HepG2 (cell line): ENCODE results near the gene FMNL2.

ENCODE experiments used
- BRD4 ChIP-seq: sonication (generic); formaldehyde crosslinking; IDR thresholded peaks from 2 replicates; pipeline ENCODE4 v1.4.0; 2020; ENCODE audit warnings: missing genetic modification reagents
- GABPA ChIP-seq, 2 experiments: IDR thresholded peaks; 2 replicates each; pipeline ENCODE4 v1.6.1; 2011 to 2016; ENCODE audit warnings: low read depth in 2 of 2, low read length in 1 of 2, missing biosample characterization in 1 of 2, missing genetic modification characterization in 1 of 2
- JUND ChIP-seq: sonication (generic); formaldehyde crosslinking; IDR thresholded peaks from 2 replicates; pipeline ENCODE4 v1.8.0; 2022; ENCODE audit warnings: mild to moderate bottlenecking, missing genetic modification reagents
- NFKB2 ChIP-seq: sonication (generic); formaldehyde crosslinking; IDR thresholded peaks from 2 replicates; pipeline ENCODE4 v1.4.0; 2020; ENCODE audit warnings: missing genetic modification reagents, borderline replicate concordance
- POLR2A ChIP-seq, 2 experiments: IDR thresholded peaks; 2 replicates each; pipeline ENCODE4 v1.6.1; 2011; ENCODE audit warnings: low read depth in 2 of 2, low read length in 2 of 2, mild to moderate bottlenecking in 1 of 2, moderate library complexity in 1 of 2; ENCODE audit not compliant: insufficient read depth in 1 of 2
- SIN3A ChIP-seq: IDR thresholded peaks from 2 replicates; pipeline ENCODE4 v1.6.1; 2011; ENCODE audit warnings: low read depth, mild to moderate bottlenecking, control low read depth, low read length, borderline replicate concordance
- SOX6 ChIP-seq, 2 experiments: fragments of 450-650 bp in 1 of 2; sonication (generic) in 1 of 2; formaldehyde crosslinking in 1 of 2; IDR thresholded peaks; 2 replicates each; pipeline versions ENCODE4 v1.4.0 to v1.6.1; 2017 to 2020; ENCODE audit warnings: antibody characterized with exemption in 1 of 2, mild to moderate bottlenecking in 1 of 2, missing genetic modification reagents in 1 of 2
- TCF7L2 ChIP-seq: IDR thresholded peaks from 2 replicates; pipeline ENCODE4 v1.6.1; 2011; ENCODE audit warnings: mild to moderate bottlenecking, low read depth, low read length, moderate library complexity
- WIZ ChIP-seq: sonication (generic); formaldehyde crosslinking; IDR thresholded peaks from 2 replicates; pipeline ENCODE4 v1.5.1; 2020; ENCODE audit warnings: mild to moderate bottlenecking, missing genetic modification reagents
- ZNF335 ChIP-seq: sonication (generic); formaldehyde crosslinking; IDR thresholded peaks from 2 replicates; pipeline ENCODE4 v1.4.0; 2020; ENCODE audit warnings: missing genetic modification reagents
- ZNF382 ChIP-seq: sonication (generic); formaldehyde crosslinking; IDR thresholded peaks from 2 replicates; pipeline ENCODE4 v1.5.0; 2020; ENCODE audit warnings: missing genetic modification reagents, mild to moderate bottlenecking, borderline replicate concordance
- ZNF407 ChIP-seq: sonication (generic); formaldehyde crosslinking; IDR thresholded peaks from one replicate; pipeline ENCODE4 v1.5.1; 2020; ENCODE audit warnings: mild to moderate bottlenecking, missing genetic modification reagents; ENCODE audit errors: not compliant biosample characterization
- ZNF703 ChIP-seq: sonication (generic); formaldehyde crosslinking; IDR thresholded peaks from 2 replicates; pipeline ENCODE4 v1.5.1; 2020; ENCODE audit warnings: missing genetic modification reagents, mild to moderate bottlenecking, moderate library complexity, borderline replicate concordance
- TF ChIP-seq, protein P1 (sequence below): sonication (generic); formaldehyde crosslinking; IDR thresholded peaks from 2 replicates; pipeline ENCODE4 v1.5.0; 2020; ENCODE audit warnings: mild to moderate bottlenecking, missing genetic modification reagents, moderate library complexity

DNA sequence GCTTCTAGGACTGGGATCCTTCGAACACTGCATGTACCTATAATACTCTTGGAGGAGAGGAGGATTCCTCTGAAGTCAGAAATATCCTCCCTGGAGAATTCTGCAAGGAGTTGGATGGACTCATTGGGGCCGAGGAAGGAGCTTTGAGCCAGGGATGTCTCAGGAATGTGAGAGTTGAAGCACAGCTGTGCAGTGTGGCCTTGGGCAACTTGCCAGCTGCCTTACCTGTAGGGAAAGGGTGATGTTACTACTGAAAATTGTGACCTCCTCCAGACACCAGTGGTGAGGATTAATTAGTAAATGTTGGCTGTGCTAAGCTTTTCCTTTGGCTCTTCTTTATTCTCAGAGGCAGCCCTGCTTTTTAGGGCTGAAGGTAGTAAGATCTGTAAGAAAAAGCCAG lies 41.4 kb downstream of the FMNL2 start:
- no peak for TF ChIP-seq BRD4 (CRISPR knock-in tag)
- no peak for TF ChIP-seq SIN3A
- no peak for TF ChIP-seq POLR2A (IDR thresholded peaks at IDR 0.05; ENCODE audit: insufficient read depth in 1 of 2, low read depth in 2 of 2, low read length in 2 of 2)
- TF ChIP-seq NFKB2: no peak
- no peak for TF ChIP-seq WIZ (CRISPR knock-in tag)
- TF ChIP-seq JUND: no peak
- no peak for TF ChIP-seq ZNF407
- no peak for TF ChIP-seq GABPA (IDR thresholded peaks at IDR 0.05; ENCODE audit: low read depth, low read length)
- no peak for TF ChIP-seq GABPA (CRISPR knock-in tag; IDR thresholded peaks at IDR 0.05; ENCODE audit: low read depth)
- TF ChIP-seq, protein P1, sequence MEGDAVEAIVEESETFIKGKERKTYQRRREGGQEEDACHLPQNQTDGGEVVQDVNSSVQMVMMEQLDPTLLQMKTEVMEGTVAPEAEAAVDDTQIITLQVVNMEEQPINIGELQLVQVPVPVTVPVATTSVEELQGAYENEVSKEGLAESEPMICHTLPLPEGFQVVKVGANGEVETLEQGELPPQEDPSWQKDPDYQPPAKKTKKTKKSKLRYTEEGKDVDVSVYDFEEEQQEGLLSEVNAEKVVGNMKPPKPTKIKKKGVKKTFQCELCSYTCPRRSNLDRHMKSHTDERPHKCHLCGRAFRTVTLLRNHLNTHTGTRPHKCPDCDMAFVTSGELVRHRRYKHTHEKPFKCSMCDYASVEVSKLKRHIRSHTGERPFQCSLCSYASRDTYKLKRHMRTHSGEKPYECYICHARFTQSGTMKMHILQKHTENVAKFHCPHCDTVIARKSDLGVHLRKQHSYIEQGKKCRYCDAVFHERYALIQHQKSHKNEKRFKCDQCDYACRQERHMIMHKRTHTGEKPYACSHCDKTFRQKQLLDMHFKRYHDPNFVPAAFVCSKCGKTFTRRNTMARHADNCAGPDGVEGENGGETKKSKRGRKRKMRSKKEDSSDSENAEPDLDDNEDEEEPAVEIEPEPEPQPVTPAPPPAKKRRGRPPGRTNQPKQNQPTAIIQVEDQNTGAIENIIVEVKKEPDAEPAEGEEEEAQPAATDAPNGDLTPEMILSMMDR: no peak
- TF ChIP-seq SOX6 (IDR thresholded peaks at IDR 0.05): no peak
- TF ChIP-seq SOX6 (CRISPR knock-in tag; IDR thresholded peaks at IDR 0.05): no peak
- no peak for TF ChIP-seq ZNF382 (CRISPR knock-in tag)
- no peak for TF ChIP-seq TCF7L2
- no peak for TF ChIP-seq ZNF703 (CRISPR knock-in tag)
- no peak for TF ChIP-seq ZNF335
